ENCODE data around the gene LBP.
A peak's percentile ranks its signal among the peaks of the same experiment; 100 is the strongest.
"Not testable (repeated sequence)": the region's sequence is repeated elsewhere in the genome, so short reads cannot be mapped to it uniquely, and the experiment has no call there.

Gene LBP

GRCh38 chr20:38350879-38351775 is 4.8 kb downstream of the LBP start:
- DNase-seq, result no peak

DNA sequence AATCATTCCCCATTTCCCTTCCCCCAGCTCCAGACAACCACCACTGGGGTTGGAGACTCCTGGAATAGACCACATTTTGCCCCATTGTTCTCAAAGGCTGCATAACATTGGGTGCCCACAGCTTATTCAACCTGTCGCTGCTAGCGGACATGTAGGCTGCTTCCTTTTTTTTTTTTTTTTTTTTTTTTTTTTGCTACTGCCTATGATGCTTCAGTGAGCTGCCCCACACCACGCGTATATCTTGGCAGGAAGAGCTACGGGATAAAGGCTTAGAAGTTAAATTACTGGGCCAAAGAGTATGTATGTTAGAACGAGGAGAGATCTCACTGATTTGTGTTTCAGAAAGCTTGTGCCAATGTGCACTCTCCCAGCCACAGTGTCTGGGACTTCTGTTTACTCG is 7.0 kb downstream of the LBP start:
- peak; percentile 14 for DNase-seq

DNA sequence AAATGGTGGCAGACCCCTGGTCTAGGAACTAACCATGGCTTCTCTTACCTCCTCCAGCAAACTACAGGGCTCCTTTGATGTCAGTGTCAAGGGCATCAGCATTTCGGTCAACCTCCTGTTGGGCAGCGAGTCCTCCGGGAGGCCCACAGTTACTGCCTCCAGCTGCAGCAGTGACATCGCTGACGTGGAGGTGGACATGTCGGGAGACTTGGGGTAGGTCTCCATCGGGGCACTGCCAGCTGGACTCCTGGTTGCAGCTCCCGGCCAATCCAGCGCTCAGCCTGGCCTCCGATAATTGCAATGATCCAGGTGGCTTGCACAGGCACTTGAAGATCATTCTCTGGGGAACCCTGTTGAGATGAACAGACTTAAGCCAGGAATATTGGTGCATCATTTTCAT is 7.9 kb downstream of the LBP start:
- DNase-seq, result no peak

DNA sequence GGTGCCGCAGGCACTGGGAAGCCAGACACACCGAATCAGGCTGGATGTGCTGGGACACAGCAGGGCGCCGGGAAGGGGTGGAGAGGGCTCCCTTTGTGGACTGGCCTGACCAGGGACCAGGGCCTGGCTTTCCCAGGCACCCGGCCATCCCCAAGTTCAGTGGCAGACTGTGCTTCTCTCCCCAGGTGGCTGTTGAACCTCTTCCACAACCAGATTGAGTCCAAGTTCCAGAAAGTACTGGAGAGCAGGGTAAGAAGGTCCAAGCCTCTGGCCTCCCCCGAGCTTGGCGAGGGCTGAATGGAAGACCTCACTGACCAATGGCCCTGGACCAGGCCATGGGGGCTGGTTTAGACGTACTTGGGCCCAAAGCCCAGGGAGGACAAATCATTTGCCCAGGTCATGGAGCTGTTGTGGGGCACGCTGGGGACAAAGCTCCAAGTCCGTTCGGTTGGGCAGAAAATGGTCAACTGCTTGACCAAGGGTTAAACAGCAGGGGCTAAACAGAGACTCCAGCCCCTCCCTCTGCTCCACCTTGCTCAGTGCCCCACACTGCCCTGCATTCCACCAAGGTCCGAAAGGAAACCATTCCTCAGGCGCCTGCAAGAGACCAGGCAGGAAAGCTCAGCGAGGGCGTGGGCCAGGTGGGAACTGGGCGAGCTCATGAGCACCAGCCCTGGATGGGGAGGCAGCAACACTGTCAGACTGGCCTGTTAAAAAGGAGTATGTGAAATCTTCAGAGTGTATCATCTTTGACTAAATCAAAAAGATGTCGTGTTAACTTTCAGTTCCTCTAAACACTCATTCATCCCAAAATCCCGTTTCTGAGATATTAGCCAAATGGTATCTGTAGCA is 9.1 kb downstream of the LBP start:
- DNase-seq, result peak; percentile 65

DNA sequence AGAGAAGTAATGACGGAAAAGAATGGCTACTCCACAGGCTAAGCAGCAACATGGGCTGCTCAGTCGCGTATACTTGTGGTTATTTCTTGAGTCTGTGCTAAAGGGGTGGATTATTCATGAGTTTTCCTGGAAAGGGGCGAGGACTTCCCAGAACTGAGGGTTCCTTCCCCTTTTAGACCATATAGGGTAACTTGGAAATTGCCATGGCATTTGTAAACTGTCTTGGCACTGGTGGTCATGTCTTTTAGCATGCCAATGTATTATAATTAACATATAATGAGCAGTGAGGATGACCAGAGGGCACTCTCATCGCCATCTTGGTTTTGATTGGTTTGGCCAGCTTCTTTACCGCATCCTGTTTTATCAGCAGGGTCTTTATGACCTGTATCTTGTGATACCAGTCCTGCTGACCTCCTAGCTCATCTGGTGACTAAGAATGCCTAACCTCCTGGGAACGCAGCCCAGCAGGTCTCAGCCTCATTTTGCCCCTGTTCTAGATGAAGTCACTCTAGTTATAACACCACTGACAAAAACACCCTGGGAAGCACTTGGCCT is 11.4 kb downstream of the LBP start:
- peak; percentile 93 for DNase-seq

- DNase-seq, result peak; percentile 6
These were observed 12.3 kb downstream of the LBP start for GRCh38 chr20:38358556-38358955.

DNA sequence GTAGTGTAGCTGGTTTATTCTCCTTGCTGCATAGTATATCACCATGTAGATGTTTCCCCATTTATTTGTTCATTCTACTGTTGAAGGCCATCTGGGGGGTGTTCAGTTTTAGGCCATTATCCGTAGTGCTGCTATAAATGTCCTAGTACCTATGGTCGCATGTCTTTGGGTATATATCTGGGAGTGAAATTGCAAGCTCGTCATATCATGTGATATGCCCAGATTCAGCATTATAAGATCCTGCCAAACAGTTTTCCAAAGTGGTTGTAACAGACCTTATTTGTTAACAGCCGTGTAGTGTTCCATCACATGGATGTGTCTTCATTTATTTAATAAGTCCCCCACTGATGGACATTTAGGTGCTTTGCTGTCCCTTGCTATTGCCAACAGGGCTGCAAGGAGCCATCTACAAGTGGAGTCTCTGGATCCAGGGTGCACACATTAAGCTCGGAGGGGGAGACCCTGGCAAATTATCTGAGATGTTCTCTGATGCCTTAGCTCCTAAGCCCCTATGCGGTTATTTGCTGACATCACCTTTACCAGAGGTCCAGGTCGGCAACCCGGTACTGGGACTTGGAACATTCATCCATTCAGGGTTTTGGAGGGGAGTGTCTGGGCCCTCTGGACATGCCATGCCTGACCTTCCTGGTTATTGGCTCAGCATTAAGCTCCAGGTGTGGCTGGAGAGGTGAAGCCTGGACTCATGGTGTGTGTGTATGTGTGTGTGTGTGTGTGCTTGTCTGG is 16.9 kb downstream of the LBP start:
- DNase-seq, result no peak

DNA sequence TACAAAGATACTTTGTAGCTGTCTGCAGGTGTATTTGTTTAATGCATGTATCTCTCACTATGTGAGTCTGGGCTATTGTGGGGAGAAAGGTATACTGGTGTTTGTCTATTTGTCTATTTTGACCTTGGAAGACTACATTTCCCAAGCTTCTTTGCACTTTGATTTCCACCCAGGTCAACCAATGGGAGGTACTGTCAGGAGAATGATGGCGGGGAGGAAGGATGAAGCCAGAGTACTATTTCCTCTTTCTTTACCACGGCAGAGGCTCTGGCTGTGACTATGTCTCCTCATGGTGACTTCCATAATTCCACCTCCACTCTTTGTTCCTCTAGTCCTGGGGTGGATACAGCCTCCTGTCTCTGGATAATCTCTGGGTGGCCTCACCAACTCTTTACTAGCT is 23.1 kb downstream of the LBP start:
- peak; percentile 80 for DNase-seq

DNA sequence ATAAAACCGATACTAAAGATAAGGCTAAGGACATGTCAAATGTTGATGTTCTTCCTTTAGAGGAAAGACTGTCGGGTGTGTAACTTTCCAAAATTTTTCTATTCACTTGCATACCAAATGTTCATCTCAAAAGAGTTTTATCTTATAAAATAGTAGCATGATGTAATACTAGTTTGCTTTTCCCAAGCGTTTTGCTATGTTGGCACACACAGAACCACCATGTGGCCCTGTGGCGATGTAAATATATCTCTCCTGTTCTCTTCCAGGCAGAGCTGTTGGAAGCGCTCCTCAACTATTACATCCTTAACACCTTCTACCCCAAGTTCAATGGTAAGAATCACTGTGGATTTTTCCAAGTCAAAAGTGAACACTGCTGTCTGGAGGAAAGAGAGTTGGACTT is 26.5 kb downstream of the LBP start:
- no peak for DNase-seq

DNA sequence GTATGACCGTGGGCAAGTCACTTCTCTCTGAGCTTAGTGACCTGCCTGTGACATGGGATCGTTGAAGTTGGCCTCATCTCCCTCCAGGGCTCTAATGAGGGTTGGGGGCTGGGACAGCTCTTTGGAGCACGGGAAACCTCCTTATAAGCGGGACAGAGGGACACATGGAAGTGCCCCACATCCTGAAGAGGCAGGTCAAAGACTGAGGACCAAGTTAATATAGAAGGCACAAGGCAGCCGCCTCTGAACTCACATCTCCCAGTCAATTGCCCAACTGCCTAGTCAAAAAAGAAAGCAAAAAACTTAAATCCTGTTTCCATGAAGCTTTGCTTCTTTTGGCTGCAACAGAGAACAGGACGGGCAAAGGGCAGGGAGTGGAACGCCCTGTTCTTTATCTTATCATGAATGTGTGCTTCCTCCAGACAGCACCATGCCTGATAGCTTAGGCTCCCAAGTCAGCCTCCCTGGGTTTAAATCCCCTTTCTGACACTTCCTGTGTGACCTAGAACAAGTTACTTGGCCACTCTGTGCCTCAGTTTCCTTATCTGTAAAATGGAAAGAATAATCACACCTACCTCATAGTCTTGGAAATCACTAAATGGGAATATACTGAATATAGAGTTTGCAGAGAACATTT is 27.1 kb downstream of the LBP start:
- DNase-seq, result no peak

DNA sequence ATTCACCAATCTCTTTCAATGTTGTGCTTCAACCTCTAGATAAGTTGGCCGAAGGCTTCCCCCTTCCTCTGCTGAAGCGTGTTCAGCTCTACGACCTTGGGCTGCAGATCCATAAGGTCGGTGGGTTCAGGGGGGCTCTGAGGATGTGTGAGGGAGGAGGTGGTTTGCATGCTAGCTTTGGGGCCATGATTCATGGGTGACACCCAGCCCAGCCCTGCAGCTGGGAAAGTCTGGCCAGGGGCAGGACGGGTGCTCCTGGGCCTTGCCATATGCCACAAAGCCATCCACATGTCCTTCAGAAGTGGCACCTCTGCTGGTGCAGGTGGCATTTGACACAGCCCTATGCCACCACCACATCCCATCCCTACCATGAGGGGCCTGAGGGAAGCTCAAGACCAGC is 27.6 kb downstream of the LBP start:
- no peak for DNase-seq

DNA sequence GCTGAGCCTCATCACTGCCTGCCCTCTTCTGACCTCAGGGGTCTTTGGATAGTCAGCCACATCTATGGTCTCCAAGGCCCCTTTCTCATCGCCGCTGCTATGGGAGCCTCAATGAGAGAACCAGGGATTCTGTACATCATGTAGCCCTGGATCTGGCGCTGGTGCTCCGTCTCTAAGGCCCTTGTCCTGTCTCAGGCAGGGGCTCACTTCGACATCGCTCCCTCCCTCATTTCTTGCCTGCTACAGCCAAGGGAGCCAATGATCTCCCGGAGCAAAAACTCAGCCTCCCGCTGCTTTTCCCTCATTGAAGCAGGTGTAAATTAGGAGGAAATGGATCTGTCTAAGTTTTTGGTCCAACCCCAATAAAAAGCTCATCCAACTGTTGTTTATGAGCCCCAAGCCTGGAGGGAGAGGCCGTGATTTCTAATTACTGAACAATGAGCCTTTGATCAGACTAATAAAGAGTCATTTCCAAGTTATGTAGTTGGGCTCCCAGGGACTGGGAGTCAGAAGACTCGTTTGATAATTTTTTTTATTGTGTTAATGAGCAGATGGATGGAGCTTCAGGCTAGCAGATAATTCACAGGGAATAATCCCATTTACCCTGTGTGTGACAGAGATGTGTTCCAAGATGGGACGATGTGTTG is 30.9 kb downstream of the LBP start:
- DNase-seq, result no peak

GRCh38 chr20:38377838-38378237 is 31.6 kb downstream of the LBP start:
- not testable (repeated sequence) for DNase-seq

- no peak for DNase-seq
These were observed 36.9 kb downstream of the LBP start for GRCh38 chr20:38383147-38383546.

- peak; percentile 74 for DNase-seq
These were observed 39.7 kb downstream of the LBP start for GRCh38 chr20:38386004-38386403.

GRCh38 chr20:38386851-38387250 is 40.6 kb downstream of the LBP start:
- DNase-seq, result no peak

DNA sequence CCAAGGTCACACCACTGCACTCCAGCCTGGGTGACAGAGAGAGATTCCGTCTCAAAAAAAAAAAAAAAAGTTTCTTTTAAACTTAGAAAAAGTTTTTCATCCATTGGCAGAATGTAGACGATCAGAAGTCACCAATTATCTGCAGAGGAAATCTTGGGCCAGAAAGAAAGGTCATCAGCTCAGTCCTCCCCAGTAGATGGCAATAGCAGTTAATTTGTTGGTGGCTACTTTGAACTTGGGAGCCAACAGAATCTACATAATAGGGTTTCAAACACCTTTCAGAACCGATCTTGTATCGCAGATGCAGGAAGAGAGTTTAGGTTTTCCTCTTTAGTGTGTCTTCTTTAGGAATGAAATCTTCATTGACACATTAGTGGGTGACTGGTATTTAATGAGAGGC is 41.7 kb downstream of the LBP start:
- DNase-seq, result no peak

- DNase-seq, result no peak
These were observed 46.1 kb downstream of the LBP start for GRCh38 chr20:38392356-38392755.

- no peak for DNase-seq
These were observed 47.0 kb downstream of the LBP start for GRCh38 chr20:38393259-38393658.

- no peak for DNase-seq
These were observed 48.9 kb downstream of the LBP start for GRCh38 chr20:38395165-38395564.

GRCh38 chr20:38395751-38396395 is 49.6 kb downstream of the LBP start:
- DNase-seq, result peak; percentile 58

All from MV-4-11 (cell line).